Measurements from ENCODE around the gene HMGCL. TPM values are rescaled to one million over a fixed set of nuclear protein-coding genes. Genes with fewer than 3 reads are reported as not detected.
A peak's percentile ranks its signal among the peaks of the same experiment; 100 is the strongest.

HMGCL gene
- total and polyA plus RNA-seq, 2 of the 13 experiments (the other 11 are each of a cell fraction or from before 2014, with no cell fraction given) = 21.3 to 41.4 TPM

DNA sequence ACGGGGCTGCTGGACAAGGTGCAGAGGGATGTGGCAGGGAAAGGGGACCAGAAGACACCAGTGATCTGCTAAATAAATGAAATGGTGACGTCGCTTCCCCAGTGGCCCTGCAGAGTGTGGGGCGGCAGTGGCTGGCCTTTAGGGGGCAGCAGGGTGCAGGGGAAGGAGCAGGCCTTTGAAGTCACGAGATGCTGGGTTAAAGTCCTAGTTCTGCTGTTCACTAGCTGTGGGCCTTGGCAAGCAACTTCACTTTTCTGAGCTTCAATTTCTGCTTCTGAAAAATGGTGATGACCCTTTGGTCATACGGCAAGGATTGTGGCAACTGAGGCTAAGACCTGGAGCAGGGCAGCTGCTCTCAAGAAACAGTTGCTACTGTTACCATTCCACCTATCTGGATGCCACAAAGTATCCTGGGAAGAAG, 15.5 kb downstream of the HMGCL start (continued):
- TF ChIP-seq ZNF468 (CRISPR knock-in tag; IDR thresholded peaks at IDR 0.05) (no peak), ELF4 (CRISPR knock-in tag; IDR thresholded peaks at IDR 0.05; ENCODE audit: borderline replicate concordance) (no peak), JDP2 (CRISPR knock-in tag; IDR thresholded peaks at IDR 0.05; ENCODE audit: borderline replicate concordance) (no peak), GABPB1 (CRISPR knock-in tag; IDR thresholded peaks at IDR 0.05) (peak; percentile 43), BHLHE40 (IDR thresholded peaks at IDR 0.05; ENCODE audit: low read length) (peak; percentile 100), YEATS4 (CRISPR knock-in tag; IDR thresholded peaks at IDR 0.05; ENCODE audit: borderline replicate concordance) (peak; percentile 18; the same call in 1 of the 2 replicates), ZMYM3 (CRISPR knock-in tag; IDR thresholded peaks at IDR 0.05) (no peak), CHD2 (IDR thresholded peaks at IDR 0.05; ENCODE audit: low read depth, low read length) (no peak), ZNF207 (IDR thresholded peaks at IDR 0.05; ENCODE audit: borderline replicate concordance) (no peak), MIER3 (CRISPR knock-in tag; IDR thresholded peaks at IDR 0.05; ENCODE audit: borderline replicate concordance) (peak; percentile 33; the same call in 1 of the 2 replicates), ZNF432 (CRISPR knock-in tag; IDR thresholded peaks at IDR 0.05; ENCODE audit: borderline replicate concordance) (no peak), TBL1XR1 (IDR thresholded peaks at IDR 0.05; ENCODE audit: borderline replicate concordance, low read length, partially characterized antibody) (peak; percentile 34), ZNF367 (CRISPR knock-in tag; IDR thresholded peaks at IDR 0.05; ENCODE audit: borderline replicate concordance) (no peak)
- TF ChIP-seq, protein P1, sequence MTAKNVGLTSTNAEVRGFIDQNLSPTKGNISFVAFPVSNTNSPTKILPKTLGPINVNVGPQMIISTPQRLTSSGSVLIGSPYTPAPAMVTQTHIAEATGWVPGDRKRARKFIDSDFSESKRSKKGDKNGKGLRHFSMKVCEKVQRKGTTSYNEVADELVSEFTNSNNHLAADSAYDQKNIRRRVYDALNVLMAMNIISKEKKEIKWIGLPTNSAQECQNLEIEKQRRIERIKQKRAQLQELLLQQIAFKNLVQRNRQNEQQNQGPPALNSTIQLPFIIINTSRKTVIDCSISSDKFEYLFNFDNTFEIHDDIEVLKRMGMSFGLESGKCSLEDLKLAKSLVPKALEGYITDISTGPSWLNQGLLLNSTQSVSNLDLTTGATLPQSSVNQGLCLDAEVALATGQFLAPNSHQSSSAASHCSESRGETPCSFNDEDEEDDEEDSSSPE (CRISPR knock-in tag; IDR thresholded peaks at IDR 0.05) = 0 out of 2 replicates have a peak, but pooled peaks have one; percentile 25
- TF ChIP-seq, protein P2, sequence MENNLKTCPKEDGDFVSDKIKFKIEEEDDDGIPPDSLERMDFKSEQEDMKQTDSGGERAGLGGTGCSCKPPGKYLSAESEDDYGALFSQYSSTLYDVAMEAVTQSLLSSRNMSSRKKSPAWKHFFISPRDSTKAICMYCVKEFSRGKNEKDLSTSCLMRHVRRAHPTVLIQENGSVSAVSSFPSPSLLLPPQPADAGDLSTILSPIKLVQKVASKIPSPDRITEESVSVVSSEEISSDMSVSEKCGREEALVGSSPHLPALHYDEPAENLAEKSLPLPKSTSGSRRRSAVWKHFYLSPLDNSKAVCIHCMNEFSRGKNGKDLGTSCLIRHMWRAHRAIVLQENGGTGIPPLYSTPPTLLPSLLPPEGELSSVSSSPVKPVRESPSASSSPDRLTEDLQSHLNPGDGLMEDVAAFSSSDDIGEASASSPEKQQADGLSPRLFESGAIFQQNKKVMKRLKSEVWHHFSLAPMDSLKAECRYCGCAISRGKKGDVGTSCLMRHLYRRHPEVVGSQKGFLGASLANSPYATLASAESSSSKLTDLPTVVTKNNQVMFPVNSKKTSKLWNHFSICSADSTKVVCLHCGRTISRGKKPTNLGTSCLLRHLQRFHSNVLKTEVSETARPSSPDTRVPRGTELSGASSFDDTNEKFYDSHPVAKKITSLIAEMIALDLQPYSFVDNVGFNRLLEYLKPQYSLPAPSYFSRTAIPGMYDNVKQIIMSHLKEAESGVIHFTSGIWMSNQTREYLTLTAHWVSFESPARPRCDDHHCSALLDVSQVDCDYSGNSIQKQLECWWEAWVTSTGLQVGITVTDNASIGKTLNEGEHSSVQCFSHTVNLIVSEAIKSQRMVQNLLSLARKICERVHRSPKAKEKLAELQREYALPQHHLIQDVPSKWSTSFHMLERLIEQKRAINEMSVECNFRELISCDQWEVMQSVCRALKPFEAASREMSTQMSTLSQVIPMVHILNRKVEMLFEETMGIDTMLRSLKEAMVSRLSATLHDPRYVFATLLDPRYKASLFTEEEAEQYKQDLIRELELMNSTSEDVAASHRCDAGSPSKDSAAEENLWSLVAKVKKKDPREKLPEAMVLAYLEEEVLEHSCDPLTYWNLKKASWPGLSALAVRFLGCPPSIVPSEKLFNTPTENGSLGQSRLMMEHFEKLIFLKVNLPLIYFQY (CRISPR knock-in tag; IDR thresholded peaks at IDR 0.05; ENCODE audit: borderline replicate concordance) = no peak
- TF ChIP-seq, protein P3, sequence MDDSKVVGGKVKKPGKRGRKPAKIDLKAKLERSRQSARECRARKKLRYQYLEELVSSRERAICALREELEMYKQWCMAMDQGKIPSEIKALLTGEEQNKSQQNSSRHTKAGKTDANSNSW (CRISPR knock-in tag; IDR thresholded peaks at IDR 0.05; ENCODE audit: borderline replicate concordance) = no peak
- TF ChIP-seq, protein P4, sequence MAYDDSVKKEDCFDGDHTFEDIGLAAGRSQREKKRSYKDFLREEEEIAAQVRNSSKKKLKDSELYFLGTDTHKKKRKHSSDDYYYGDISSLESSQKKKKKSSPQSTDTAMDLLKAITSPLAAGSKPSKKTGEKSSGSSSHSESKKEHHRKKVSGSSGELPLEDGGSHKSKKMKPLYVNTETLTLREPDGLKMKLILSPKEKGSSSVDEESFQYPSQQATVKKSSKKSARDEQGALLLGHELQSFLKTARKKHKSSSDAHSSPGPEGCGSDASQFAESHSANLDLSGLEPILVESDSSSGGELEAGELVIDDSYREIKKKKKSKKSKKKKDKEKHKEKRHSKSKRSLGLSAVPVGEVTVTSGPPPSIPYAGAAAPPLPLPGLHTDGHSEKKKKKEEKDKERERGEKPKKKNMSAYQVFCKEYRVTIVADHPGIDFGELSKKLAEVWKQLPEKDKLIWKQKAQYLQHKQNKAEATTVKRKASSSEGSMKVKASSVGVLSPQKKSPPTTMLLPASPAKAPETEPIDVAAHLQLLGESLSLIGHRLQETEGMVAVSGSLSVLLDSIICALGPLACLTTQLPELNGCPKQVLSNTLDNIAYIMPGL (CRISPR knock-in tag; IDR thresholded peaks at IDR 0.05; ENCODE audit: borderline replicate concordance in 1 of 2, low read depth in 1 of 2) = peak; percentile 51 to 79; a peak in 3 of 4 replicates
- TF ChIP-seq, protein P5, sequence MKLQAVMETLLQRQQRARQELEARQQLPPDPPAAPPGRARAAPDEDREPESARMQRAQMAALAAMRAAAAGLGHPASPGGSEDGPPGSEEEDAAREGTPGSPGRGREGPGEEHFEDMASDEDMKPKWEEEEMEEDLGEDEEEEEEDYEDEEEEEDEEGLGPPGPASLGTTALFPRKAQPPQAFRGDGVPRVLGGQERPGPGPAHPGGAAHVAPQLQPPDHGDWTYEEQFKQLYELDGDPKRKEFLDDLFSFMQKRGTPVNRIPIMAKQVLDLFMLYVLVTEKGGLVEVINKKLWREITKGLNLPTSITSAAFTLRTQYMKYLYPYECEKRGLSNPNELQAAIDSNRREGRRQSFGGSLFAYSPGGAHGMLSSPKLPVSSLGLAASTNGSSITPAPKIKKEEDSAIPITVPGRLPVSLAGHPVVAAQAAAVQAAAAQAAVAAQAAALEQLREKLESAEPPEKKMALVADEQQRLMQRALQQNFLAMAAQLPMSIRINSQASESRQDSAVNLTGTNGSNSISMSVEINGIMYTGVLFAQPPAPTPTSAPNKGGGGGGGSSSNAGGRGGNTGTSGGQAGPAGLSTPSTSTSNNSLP (IDR thresholded peaks at IDR 0.05; ENCODE audit: low read depth, low read length) = no peak
